ENCODE measurements around the gene CD22. TPM values are rescaled to one million over a fixed set of nuclear protein-coding genes. Genes with fewer than 3 reads are reported as not detected.

The CD22 gene
- polyA plus RNA-seq, 1 donor from 2014 or later: not detected

GRCh38 chr19:35381926-35382325, 52.9 kb downstream of the CD22 start:
- Histone ChIP-seq H3K4me3 (ENCODE audit: low read length) (no peak overlapping the region), H3K9me2 (ENCODE audit: insufficient read depth, low read length) (no peaks in the 10 kb centered on the region), H3K27me3 (ENCODE audit: insufficient read depth, low read depth, low read length) (no peaks in the 10 kb centered on the region), H3K9ac (ENCODE audit: low read length) (no peak overlapping the region), H3K9me3 (ENCODE audit: low read length) (no peaks in the 10 kb centered on the region), H3F3A (ENCODE audit: insufficient read depth, low read length, poor library complexity, severe bottlenecking) (no peaks in the 10 kb centered on the region), H3K36me3 (ENCODE audit: insufficient read depth, low read length) (no peaks in the 10 kb centered on the region), H2AFZ (ENCODE audit: low read depth, low read length) (no peak overlapping the region), H4K20me1 (ENCODE audit: insufficient read depth) (no peaks in the 10 kb centered on the region), H3K4me2 (ENCODE audit: low read length) (no peak overlapping the region), H3K27ac (ENCODE audit: low read length) (no peak overlapping the region), H3K79me2 (replicated peaks; ENCODE audit: insufficient read depth, low read length) (no peaks in the 10 kb centered on the region)
- no peak for TF ChIP-seq TAF1 (IDR thresholded peaks at IDR 0.05; ENCODE audit: low read depth)
- TF ChIP-seq EP300 (conservative IDR thresholded peaks at IDR 0.05; ENCODE audit: poor library complexity, severe bottlenecking): no peak
- no peak for TF ChIP-seq POLR2AphosphoS5 (IDR thresholded peaks at IDR 0.05)
- TF ChIP-seq SMC3 (conservative IDR thresholded peaks at IDR 0.05; ENCODE audit: poor library complexity): no peak
- TF ChIP-seq EZH2 (IDR thresholded peaks at IDR 0.05; ENCODE audit: borderline replicate concordance, insufficient read depth, low read length, poor library complexity, severe bottlenecking): no peak
- TF ChIP-seq, protein P1, sequence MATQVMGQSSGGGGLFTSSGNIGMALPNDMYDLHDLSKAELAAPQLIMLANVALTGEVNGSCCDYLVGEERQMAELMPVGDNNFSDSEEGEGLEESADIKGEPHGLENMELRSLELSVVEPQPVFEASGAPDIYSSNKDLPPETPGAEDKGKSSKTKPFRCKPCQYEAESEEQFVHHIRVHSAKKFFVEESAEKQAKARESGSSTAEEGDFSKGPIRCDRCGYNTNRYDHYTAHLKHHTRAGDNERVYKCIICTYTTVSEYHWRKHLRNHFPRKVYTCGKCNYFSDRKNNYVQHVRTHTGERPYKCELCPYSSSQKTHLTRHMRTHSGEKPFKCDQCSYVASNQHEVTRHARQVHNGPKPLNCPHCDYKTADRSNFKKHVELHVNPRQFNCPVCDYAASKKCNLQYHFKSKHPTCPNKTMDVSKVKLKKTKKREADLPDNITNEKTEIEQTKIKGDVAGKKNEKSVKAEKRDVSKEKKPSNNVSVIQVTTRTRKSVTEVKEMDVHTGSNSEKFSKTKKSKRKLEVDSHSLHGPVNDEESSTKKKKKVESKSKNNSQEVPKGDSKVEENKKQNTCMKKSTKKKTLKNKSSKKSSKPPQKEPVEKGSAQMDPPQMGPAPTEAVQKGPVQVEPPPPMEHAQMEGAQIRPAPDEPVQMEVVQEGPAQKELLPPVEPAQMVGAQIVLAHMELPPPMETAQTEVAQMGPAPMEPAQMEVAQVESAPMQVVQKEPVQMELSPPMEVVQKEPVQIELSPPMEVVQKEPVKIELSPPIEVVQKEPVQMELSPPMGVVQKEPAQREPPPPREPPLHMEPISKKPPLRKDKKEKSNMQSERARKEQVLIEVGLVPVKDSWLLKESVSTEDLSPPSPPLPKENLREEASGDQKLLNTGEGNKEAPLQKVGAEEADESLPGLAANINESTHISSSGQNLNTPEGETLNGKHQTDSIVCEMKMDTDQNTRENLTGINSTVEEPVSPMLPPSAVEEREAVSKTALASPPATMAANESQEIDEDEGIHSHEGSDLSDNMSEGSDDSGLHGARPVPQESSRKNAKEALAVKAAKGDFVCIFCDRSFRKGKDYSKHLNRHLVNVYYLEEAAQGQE (IDR thresholded peaks at IDR 0.05; ENCODE audit: borderline replicate concordance): no peak
- TF ChIP-seq, protein P2, sequence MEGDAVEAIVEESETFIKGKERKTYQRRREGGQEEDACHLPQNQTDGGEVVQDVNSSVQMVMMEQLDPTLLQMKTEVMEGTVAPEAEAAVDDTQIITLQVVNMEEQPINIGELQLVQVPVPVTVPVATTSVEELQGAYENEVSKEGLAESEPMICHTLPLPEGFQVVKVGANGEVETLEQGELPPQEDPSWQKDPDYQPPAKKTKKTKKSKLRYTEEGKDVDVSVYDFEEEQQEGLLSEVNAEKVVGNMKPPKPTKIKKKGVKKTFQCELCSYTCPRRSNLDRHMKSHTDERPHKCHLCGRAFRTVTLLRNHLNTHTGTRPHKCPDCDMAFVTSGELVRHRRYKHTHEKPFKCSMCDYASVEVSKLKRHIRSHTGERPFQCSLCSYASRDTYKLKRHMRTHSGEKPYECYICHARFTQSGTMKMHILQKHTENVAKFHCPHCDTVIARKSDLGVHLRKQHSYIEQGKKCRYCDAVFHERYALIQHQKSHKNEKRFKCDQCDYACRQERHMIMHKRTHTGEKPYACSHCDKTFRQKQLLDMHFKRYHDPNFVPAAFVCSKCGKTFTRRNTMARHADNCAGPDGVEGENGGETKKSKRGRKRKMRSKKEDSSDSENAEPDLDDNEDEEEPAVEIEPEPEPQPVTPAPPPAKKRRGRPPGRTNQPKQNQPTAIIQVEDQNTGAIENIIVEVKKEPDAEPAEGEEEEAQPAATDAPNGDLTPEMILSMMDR (IDR thresholded peaks at IDR 0.05; ENCODE audit: poor library complexity, severe bottlenecking): no peak
- TF ChIP-seq MXI1 (conservative IDR thresholded peaks at IDR 0.05; ENCODE audit: poor library complexity, severe bottlenecking): no peak
- no peak for TF ChIP-seq RAD21 (conservative IDR thresholded peaks at IDR 0.05)

GRCh38 chr19:35383536-35383935, 54.5 kb downstream of the CD22 start:
- no peaks in the 10 kb centered on the region for H3K9me3 ChIP-seq (ENCODE audit: low read length)
- TF ChIP-seq RAD21 (conservative IDR thresholded peaks at IDR 0.05) (no peak), EP300 (conservative IDR thresholded peaks at IDR 0.05; ENCODE audit: poor library complexity, severe bottlenecking) (no peak), MXI1 (conservative IDR thresholded peaks at IDR 0.05; ENCODE audit: poor library complexity, severe bottlenecking) (no peak), TAF1 (IDR thresholded peaks at IDR 0.05; ENCODE audit: low read depth) (no peak), EZH2 (IDR thresholded peaks at IDR 0.05; ENCODE audit: borderline replicate concordance, insufficient read depth, low read length, poor library complexity, severe bottlenecking) (no peak), SMC3 (conservative IDR thresholded peaks at IDR 0.05; ENCODE audit: poor library complexity) (no peak)
- TF ChIP-seq, protein P1 (IDR thresholded peaks at IDR 0.05; ENCODE audit: borderline replicate concordance): no peak

More at GRCh38 chr19:35383536-35383935, 54.5 kb downstream of the CD22 start:
- Histone ChIP-seq H2AFZ (ENCODE audit: low read depth, low read length) (no peak overlapping the region), H3K9ac (ENCODE audit: low read length) (no peak overlapping the region), H3K36me3 (ENCODE audit: insufficient read depth, low read length) (no peaks in the 10 kb centered on the region), H3K79me2 (replicated peaks; ENCODE audit: insufficient read depth, low read length) (no peaks in the 10 kb centered on the region), H3K9me2 (ENCODE audit: insufficient read depth, low read length) (no peaks in the 10 kb centered on the region), H3K4me3 (ENCODE audit: low read length) (no peak overlapping the region), H3F3A (ENCODE audit: insufficient read depth, low read length, poor library complexity, severe bottlenecking) (no peaks in the 10 kb centered on the region), H3K27me3 (ENCODE audit: insufficient read depth, low read depth, low read length) (no peaks in the 10 kb centered on the region), H4K20me1 (ENCODE audit: insufficient read depth) (no peaks in the 10 kb centered on the region), H3K27ac (ENCODE audit: low read length) (no peak overlapping the region), H3K4me2 (ENCODE audit: low read length) (no peak overlapping the region)

Measured in neural cell (in vitro differentiated cells).